NCI-H526 (cell line): Measurements from ENCODE around the gene SLFN5.
"Not testable (repeated sequence)": the region's sequence is repeated elsewhere in the genome, so short reads cannot be mapped to it uniquely, and the experiment has no call there.

Source experiments
- DNase-seq, 2 experiments: peaks; one replicate each; lab custom pipeline; 2025; lab: John Stamatoyannopoulos, UW

The SLFN5 gene

GRCh38 chr17:35291802-35292201 lies 48.9 kb downstream of the SLFN5 start:
- no peak for DNase-seq

GRCh38 chr17:35293151-35293847 lies 50.4 kb downstream of the SLFN5 start:
- DNase-seq, result no peak

- no peak for DNase-seq
Measured at GRCh38 chr17:35294756-35295155, 51.9 kb downstream of the SLFN5 start.

- no peak for DNase-seq
Measured at GRCh38 chr17:35295686-35296085, 52.8 kb downstream of the SLFN5 start.

GRCh38 chr17:35297666-35298065 lies 54.8 kb downstream of the SLFN5 start:
- no peak for DNase-seq

- DNase-seq, result no peak
Measured at GRCh38 chr17:35298639-35299038, 55.8 kb downstream of the SLFN5 start.

- DNase-seq, result peak; percentile 30 to 51
Measured at GRCh38 chr17:35299135-35299534, 56.3 kb downstream of the SLFN5 start.

GRCh38 chr17:35309345-35309744 lies 66.5 kb downstream of the SLFN5 start:
- not testable (repeated sequence) for DNase-seq

GRCh38 chr17:35312346-35312745 lies 69.5 kb downstream of the SLFN5 start:
- no peak for DNase-seq

- peak in 1 of 2 experiments; percentile 66 for DNase-seq
Measured at GRCh38 chr17:35312790-35313711, 70.2 kb downstream of the SLFN5 start.

GRCh38 chr17:35313875-35314409 lies 71.1 kb downstream of the SLFN5 start:
- no peak for DNase-seq

GRCh38 chr17:35314415-35315216 lies 71.7 kb downstream of the SLFN5 start:
- no peak for DNase-seq

- DNase-seq, result no peak
Measured at GRCh38 chr17:35315283-35315682, 72.4 kb downstream of the SLFN5 start.

GRCh38 chr17:35315971-35316370 lies 73.1 kb downstream of the SLFN5 start:
- DNase-seq, result no peak

- DNase-seq, result no peak
Measured at GRCh38 chr17:35322749-35323148, 79.9 kb downstream of the SLFN5 start.
